Measurements from ENCODE around the gene MACROD1.

The MACROD1 gene

DNA sequence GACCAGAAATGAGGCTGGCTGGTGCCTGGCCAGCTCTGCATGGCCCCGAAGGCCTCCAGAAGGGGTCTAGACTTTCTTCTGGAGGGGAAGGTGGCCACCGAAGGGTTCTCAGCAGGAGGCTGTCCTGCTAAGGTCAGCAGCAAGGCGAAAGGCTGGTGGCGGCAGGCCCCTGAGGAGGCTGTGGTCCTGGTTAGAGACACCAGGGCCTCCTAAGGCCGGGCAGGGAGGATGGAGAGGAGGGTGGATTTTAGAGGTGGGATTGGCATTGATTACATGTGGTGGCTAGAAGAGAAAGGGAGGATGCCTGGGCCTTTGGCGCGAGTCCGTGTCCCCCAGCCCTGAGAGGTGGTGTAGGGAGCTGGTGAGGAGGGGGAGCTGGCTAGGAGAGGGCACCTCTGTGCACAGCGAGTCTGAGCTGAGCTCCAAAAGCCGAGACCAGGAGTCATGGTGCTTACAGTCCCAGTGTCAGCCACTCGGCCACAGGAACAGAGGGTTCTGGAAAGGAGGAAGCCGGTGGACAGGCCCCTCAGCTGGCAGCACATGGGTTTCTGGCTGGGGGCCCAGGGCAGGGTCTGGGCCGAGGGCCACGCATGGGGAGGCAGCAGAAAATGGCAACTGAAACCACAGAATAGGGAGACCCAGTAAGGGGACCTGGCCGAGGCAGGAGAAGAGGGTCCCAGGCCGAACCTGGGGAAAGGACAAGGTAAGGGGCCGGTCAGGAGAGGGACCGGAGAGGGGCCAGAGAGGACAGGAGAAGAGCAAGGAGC, 43.1 kb upstream of the MACROD1 start:
- no peaks in the 10 kb centered on the region for H3K79me2 ChIP-seq
- H3K27ac ChIP-seq = no peak overlapping the region
- H3K27me3 ChIP-seq (ENCODE audit: control insufficient read depth, insufficient read depth, low read length) = no peaks in the 10 kb centered on the region
- H2AFZ ChIP-seq = no peak overlapping the region
- H3K4me1 ChIP-seq = peaks cover 4% of the 10 kb centered on the region
- no peaks in the 10 kb centered on the region for H3K36me3 ChIP-seq (ENCODE audit: control insufficient read depth, insufficient read depth, low read length)
- H3K9ac ChIP-seq = no peak overlapping the region
- H3K4me3 ChIP-seq (ENCODE audit: low read depth, low read length) = no peak overlapping the region
- TF ChIP-seq, protein P1, sequence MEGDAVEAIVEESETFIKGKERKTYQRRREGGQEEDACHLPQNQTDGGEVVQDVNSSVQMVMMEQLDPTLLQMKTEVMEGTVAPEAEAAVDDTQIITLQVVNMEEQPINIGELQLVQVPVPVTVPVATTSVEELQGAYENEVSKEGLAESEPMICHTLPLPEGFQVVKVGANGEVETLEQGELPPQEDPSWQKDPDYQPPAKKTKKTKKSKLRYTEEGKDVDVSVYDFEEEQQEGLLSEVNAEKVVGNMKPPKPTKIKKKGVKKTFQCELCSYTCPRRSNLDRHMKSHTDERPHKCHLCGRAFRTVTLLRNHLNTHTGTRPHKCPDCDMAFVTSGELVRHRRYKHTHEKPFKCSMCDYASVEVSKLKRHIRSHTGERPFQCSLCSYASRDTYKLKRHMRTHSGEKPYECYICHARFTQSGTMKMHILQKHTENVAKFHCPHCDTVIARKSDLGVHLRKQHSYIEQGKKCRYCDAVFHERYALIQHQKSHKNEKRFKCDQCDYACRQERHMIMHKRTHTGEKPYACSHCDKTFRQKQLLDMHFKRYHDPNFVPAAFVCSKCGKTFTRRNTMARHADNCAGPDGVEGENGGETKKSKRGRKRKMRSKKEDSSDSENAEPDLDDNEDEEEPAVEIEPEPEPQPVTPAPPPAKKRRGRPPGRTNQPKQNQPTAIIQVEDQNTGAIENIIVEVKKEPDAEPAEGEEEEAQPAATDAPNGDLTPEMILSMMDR (IDR thresholded peaks at IDR 0.05) = no peak
- no peaks in the 10 kb centered on the region for H3K9me3 ChIP-seq (ENCODE audit: control insufficient read depth, low read length)
- H3K4me2 ChIP-seq (ENCODE audit: low read length) = no peak overlapping the region

DNA sequence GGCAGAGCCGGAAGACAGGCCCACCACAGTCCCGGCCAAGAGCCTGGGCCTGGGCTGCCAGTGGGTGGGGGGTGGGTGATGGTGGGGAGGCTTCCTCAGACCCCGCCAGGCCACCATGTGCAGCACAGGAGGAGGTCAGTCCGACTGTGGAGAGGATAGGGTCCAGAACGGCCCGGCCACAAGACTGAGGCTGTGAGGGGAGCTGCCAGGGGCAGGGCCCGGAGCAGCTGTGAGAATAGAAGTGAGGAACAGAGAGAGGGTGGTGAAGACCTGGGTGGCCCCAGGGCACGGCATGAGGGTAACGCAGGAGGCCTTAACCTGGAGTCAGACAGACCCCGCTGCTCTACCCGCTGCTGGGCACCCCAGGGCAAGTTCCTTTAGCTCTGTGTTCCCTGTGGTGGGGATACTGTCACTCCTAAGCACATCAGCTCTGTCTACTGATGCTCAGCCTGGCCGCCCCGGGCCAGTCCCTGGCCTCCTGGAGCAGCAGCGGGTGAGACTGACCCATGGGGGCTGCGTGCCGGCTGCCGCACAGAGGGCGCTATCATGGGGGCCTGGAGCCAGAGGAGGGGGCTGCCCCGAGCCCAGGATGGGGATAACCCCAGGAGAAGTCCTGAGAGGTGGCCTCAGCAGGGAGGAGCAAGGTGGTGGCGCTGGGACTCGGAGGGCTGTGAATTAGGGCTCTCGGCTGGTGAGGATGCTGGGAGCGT, 42.3 kb upstream of the MACROD1 start:
- Histone ChIP-seq H3K27ac (peak overlapping the region; percentile 60), H3K9me3 (ENCODE audit: control insufficient read depth, low read length) (no peaks in the 10 kb centered on the region), H3K4me3 (ENCODE audit: low read depth, low read length) (no peak overlapping the region), H3K79me2 (no peaks in the 10 kb centered on the region), H3K4me1 (peaks cover 4% of the 10 kb centered on the region), H3K36me3 (ENCODE audit: control insufficient read depth, insufficient read depth, low read length) (no peaks in the 10 kb centered on the region), H3K9ac (no peak overlapping the region), H3K4me2 (ENCODE audit: low read length) (no peak overlapping the region), H2AFZ (no peak overlapping the region), H3K27me3 (ENCODE audit: control insufficient read depth, insufficient read depth, low read length) (no peaks in the 10 kb centered on the region)
- TF ChIP-seq, protein P1 (IDR thresholded peaks at IDR 0.05) = no peak

DNA sequence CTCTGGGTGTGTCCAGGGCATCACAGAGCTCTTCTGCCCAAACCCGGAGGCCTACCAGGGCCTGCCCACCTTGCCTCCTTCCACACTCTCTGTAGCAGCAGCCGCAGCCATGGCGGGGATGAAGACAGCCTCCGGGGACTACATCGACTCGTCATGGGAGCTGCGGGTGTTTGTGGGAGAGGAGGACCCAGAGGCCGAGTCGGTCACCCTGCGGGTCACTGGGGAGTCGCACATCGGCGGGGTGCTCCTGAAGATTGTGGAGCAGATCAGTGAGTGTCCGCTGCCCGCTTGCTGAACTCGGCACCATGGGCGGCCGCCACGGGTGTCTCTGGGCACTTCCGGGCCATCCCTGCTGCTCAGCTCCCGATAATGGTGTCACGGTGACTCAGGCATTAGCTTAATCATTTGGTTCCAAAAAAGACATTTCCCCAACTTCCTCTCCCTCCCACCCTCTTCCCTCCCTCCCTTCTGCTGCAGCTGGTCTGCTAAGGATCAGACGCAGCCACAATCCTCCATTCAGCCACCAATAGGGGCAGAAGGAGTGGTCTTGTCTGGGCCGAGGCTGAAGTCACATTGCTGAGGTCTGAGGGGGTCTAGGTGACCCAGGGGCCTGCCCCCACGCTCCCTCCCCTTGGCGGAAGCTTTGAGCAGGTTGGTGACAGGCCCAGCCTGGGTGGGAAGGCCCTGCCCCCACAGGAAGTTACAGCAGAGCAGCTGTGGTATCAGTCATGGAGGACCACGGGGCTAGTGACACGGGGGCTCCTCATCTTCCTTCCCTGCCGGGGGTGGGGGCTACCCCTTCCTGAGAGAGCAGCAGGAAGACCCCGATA, 41.6 kb upstream of the MACROD1 start:
- H3K4me2 ChIP-seq (ENCODE audit: low read length) = no peak overlapping the region
- peak overlapping the region; percentile 9 for H3K4me3 ChIP-seq (ENCODE audit: low read depth, low read length)
- no peaks in the 10 kb centered on the region for H3K36me3 ChIP-seq (ENCODE audit: control insufficient read depth, insufficient read depth, low read length)
- peak overlapping the region; percentile 60 for H3K27ac ChIP-seq
- H3K4me1 ChIP-seq = peaks cover 4% of the 10 kb centered on the region
- H3K79me2 ChIP-seq = no peaks in the 10 kb centered on the region
- TF ChIP-seq, protein P1 (IDR thresholded peaks at IDR 0.05) = no peak
- H3K9ac ChIP-seq = no peak overlapping the region
- no peaks in the 10 kb centered on the region for H3K9me3 ChIP-seq (ENCODE audit: control insufficient read depth, low read length)
- no peaks in the 10 kb centered on the region for H3K27me3 ChIP-seq (ENCODE audit: control insufficient read depth, insufficient read depth, low read length)
- no peak overlapping the region for H2AFZ ChIP-seq

DNA sequence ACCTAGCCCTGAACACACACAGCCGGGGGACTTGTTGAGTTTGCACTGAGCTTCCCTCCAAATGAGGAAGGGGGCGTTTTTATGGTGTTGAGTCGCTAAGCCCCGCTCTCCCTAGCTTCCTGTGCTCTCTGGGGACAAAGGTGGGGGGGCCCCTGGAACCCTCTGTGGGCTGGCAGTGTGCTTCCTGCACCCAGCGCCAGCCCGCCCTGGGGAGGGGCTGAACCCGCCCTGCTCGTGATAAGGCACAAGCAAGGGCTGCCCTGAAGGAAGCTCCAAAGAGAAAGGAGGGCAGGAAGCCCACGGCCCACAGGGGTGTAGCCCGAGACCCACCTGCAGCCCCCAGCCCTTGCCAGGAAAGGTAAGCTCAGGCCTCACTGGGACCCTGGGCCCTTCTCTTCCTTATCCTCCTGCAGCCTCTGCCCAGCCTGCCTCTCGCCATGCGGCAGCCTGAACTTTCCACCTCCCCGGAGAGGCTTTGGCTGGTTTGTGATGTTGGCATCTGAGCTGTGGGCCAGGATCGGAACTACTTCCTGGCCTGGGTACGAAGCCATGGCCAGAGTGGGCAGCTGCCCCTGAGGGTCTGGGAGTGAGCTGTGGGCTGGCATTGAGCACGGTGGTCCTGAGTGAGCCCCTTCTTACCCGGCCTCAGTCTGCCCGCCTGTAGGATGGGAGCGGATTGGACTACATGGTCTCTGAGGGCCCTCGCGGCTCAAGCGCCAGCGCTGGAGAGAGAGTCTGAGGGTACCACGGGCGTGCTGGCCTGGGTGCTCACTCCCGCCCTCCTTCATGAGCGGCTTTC, 40.7 kb upstream of the MACROD1 start, which contains the start of gene FERMT3:
Gene FERMT3 (plus strand): TSS at position 265 of the 799 bp plus-strand sequence. CDS start 644 bp downstream, outside the sequence.
- Histone ChIP-seq H3K4me1 (peaks cover 4% of the 10 kb centered on the region), H3K4me2 (ENCODE audit: low read length) (peak within 1 kb of the TSS; percentile 5), H3K9me3 (ENCODE audit: control insufficient read depth, low read length) (no peaks in the 10 kb centered on the region)

More for the DNA sequence above, 40.7 kb upstream of the MACROD1 start, which contains the start of gene FERMT3:
- Histone ChIP-seq H3K27me3 (ENCODE audit: control insufficient read depth, insufficient read depth, low read length) (no peaks in the 10 kb centered on the region), H3K4me3 (ENCODE audit: low read depth, low read length) (peak within 1 kb of the TSS; percentile 9), H3K36me3 (ENCODE audit: control insufficient read depth, insufficient read depth, low read length) (no peaks in the 10 kb centered on the region), H2AFZ (no peak within 1 kb of the TSS), H3K27ac (peak within 1 kb of the TSS; percentile 60), H3K79me2 (no peaks in the 10 kb centered on the region), H3K9ac (no peak within 1 kb of the TSS)
- TF ChIP-seq, protein P1 (IDR thresholded peaks at IDR 0.05) = no peak
